K562 (cell line): ENCODE data around the gene NRG3.

Source experiments
- ARID2 ChIP-seq: fragments of 450-650 bp; IDR thresholded peaks from 2 replicates; pipeline ENCODE4 v1.6.1; 2017; ENCODE audit warnings: antibody characterized with exemption, mild to moderate bottlenecking
- BCL6 ChIP-seq: fragments of 250-450 bp; sonication (Bioruptor Pico); IDR thresholded peaks from 2 replicates; pipeline ENCODE4 v1.4.0; 2020
- BHLHE40 ChIP-seq: IDR thresholded peaks from 2 replicates; pipeline ENCODE4 v1.6.1; 2011; ENCODE audit warnings: low read length, improper control_type of control experiment
- HDAC2 ChIP-seq: fragments of 450-650 bp; IDR thresholded peaks from 2 replicates; pipeline ENCODE4 v1.6.1; 2016; ENCODE audit warnings: mild to moderate bottlenecking
- MBD2 ChIP-seq: sonication (generic); IDR thresholded peaks from 2 replicates; pipeline ENCODE4 v1.6.1; 2016; ENCODE audit warnings: low read depth, borderline replicate concordance
- MYC ChIP-seq, 2 experiments: fragments of 250-450 bp in 1 of 2; sonication (Bioruptor Pico) in 1 of 2; IDR thresholded peaks; 2 replicates each; pipeline versions ENCODE4 v1.5.1 to v1.6.1; 2012 to 2021; ENCODE audit warnings: low read depth in 2 of 2, borderline replicate concordance in 1 of 2, improper control_type of control experiment in 1 of 2, low read length in 1 of 2, mild to moderate bottlenecking in 1 of 2, moderate library complexity in 1 of 2
- RBM14 ChIP-seq: fragments of 200-400 bp; formaldehyde crosslinking; IDR thresholded peaks from 2 replicates; pipeline ENCODE4 v1.6.1; 2018; ENCODE audit warnings: low read depth, mild to moderate bottlenecking, low read length, moderate library complexity, borderline replicate concordance; ENCODE audit not compliant: insufficient read depth
- TBL1XR1 ChIP-seq, 2 experiments: IDR thresholded peaks; 2 replicates each; pipeline ENCODE4 v1.6.1; 2012; ENCODE audit warnings: improper control_type of control experiment in 2 of 2, low read length in 2 of 2, mild to moderate bottlenecking in 1 of 2
- ZC3H11A ChIP-seq: IDR thresholded peaks from 2 replicates; pipeline ENCODE4 v1.6.1; 2012; ENCODE audit warnings: low read depth, low read length, improper control_type of control experiment
- TF ChIP-seq, protein P1 (sequence below): fragments of 250-450 bp; sonication (Bioruptor Pico); IDR thresholded peaks from 2 replicates; pipeline ENCODE4 v1.5.0; 2020; ENCODE audit warnings: mild to moderate bottlenecking, borderline replicate concordance
- TF ChIP-seq, protein P2 (sequence below): sonication (generic); formaldehyde crosslinking; IDR thresholded peaks from 2 replicates; pipeline ENCODE4 v1.5.0; 2020; ENCODE audit warnings: missing genetic modification reagents
- TF ChIP-seq, protein P3 (sequence below): fragments of 450-650 bp; formaldehyde crosslinking; IDR thresholded peaks from 2 replicates; pipeline ENCODE4 v1.4.0; 2020; ENCODE audit warnings: mild to moderate bottlenecking
- TF ChIP-seq, protein P4 (sequence below), 3 experiments: IDR thresholded peaks in 2 of 3; conservative IDR thresholded peaks in 1 of 3; 2 replicates each; pipeline ENCODE4 v1.5.1; 2011 to 2012; ENCODE audit warnings: low read length in 3 of 3, mild to moderate bottlenecking in 3 of 3, control low read depth in 2 of 3, improper control_type of control experiment in 1 of 3, inconsistent platforms in 1 of 3, low read depth in 1 of 3, mixed read lengths in 1 of 3, moderate library complexity in 1 of 3; ENCODE audit not compliant: insufficient read depth in 2 of 3
- TF ChIP-seq, protein P5 (sequence below): fragments of 150-350 bp; IDR thresholded peaks from 2 replicates; pipeline ENCODE4 v1.6.1; 2014; ENCODE audit warnings: low read depth, mild to moderate bottlenecking, low read length, borderline replicate concordance

DNA sequence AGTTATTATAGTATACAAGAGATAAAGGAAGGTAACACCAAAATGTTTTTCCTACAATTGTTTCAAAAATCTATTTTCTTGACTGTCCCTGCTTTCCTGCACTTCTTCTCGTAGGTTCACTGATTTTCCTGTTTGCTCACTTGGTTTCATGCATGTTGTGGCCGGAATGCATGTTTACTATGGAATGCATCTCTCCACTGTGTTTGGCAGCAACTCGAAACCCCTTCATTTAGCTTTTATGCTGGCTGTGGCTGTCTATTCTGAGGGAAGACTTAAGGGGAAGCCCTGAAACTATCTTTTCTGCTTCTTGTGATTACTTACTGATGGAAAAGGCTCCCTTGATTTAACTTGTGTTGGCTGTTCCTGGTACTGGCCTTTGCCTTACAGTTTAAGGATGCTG lies 120.3 kb downstream of the NRG3 start:
- no peak for TF ChIP-seq ARID2
- TF ChIP-seq, protein P1, sequence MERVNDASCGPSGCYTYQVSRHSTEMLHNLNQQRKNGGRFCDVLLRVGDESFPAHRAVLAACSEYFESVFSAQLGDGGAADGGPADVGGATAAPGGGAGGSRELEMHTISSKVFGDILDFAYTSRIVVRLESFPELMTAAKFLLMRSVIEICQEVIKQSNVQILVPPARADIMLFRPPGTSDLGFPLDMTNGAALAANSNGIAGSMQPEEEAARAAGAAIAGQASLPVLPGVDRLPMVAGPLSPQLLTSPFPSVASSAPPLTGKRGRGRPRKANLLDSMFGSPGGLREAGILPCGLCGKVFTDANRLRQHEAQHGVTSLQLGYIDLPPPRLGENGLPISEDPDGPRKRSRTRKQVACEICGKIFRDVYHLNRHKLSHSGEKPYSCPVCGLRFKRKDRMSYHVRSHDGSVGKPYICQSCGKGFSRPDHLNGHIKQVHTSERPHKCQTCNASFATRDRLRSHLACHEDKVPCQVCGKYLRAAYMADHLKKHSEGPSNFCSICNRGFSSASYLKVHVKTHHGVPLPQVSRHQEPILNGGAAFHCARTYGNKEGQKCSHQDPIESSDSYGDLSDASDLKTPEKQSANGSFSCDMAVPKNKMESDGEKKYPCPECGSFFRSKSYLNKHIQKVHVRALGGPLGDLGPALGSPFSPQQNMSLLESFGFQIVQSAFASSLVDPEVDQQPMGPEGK (CRISPR knock-in tag), result no peak
- no peak for TF ChIP-seq RBM14
- no peak for TF ChIP-seq BHLHE40
- TF ChIP-seq, protein P2, sequence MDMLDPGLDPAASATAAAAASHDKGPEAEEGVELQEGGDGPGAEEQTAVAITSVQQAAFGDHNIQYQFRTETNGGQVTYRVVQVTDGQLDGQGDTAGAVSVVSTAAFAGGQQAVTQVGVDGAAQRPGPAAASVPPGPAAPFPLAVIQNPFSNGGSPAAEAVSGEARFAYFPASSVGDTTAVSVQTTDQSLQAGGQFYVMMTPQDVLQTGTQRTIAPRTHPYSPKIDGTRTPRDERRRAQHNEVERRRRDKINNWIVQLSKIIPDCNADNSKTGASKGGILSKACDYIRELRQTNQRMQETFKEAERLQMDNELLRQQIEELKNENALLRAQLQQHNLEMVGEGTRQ (CRISPR knock-in tag), result no peak
- no peak for TF ChIP-seq ZC3H11A
- TF ChIP-seq, protein P3, sequence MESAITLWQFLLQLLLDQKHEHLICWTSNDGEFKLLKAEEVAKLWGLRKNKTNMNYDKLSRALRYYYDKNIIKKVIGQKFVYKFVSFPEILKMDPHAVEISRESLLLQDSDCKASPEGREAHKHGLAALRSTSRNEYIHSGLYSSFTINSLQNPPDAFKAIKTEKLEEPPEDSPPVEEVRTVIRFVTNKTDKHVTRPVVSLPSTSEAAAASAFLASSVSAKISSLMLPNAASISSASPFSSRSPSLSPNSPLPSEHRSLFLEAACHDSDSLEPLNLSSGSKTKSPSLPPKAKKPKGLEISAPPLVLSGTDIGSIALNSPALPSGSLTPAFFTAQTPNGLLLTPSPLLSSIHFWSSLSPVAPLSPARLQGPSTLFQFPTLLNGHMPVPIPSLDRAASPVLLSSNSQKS, result no peak
- TF ChIP-seq MYC (IDR thresholded peaks at IDR 0.05; ENCODE audit: low read depth, low read length), result no peak
- TF ChIP-seq MYC (CRISPR knock-in tag; IDR thresholded peaks at IDR 0.05; ENCODE audit: borderline replicate concordance, low read depth), result no peak
- TF ChIP-seq BCL6 (CRISPR knock-in tag), result no peak
- no peak for TF ChIP-seq TBL1XR1 (IDR thresholded peaks at IDR 0.05; ENCODE audit: low read length in 2 of 2)
- TF ChIP-seq, protein P4, sequence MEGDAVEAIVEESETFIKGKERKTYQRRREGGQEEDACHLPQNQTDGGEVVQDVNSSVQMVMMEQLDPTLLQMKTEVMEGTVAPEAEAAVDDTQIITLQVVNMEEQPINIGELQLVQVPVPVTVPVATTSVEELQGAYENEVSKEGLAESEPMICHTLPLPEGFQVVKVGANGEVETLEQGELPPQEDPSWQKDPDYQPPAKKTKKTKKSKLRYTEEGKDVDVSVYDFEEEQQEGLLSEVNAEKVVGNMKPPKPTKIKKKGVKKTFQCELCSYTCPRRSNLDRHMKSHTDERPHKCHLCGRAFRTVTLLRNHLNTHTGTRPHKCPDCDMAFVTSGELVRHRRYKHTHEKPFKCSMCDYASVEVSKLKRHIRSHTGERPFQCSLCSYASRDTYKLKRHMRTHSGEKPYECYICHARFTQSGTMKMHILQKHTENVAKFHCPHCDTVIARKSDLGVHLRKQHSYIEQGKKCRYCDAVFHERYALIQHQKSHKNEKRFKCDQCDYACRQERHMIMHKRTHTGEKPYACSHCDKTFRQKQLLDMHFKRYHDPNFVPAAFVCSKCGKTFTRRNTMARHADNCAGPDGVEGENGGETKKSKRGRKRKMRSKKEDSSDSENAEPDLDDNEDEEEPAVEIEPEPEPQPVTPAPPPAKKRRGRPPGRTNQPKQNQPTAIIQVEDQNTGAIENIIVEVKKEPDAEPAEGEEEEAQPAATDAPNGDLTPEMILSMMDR (IDR thresholded peaks at IDR 0.05 in 2 of 3, conservative IDR thresholded peaks at IDR 0.05 in 1 of 3; ENCODE audit: insufficient read depth in 2 of 3, low read depth in 1 of 3, low read length in 3 of 3), result no peak
- TF ChIP-seq HDAC2, result no peak
- TF ChIP-seq MBD2, result no peak
- TF ChIP-seq, protein P5, sequence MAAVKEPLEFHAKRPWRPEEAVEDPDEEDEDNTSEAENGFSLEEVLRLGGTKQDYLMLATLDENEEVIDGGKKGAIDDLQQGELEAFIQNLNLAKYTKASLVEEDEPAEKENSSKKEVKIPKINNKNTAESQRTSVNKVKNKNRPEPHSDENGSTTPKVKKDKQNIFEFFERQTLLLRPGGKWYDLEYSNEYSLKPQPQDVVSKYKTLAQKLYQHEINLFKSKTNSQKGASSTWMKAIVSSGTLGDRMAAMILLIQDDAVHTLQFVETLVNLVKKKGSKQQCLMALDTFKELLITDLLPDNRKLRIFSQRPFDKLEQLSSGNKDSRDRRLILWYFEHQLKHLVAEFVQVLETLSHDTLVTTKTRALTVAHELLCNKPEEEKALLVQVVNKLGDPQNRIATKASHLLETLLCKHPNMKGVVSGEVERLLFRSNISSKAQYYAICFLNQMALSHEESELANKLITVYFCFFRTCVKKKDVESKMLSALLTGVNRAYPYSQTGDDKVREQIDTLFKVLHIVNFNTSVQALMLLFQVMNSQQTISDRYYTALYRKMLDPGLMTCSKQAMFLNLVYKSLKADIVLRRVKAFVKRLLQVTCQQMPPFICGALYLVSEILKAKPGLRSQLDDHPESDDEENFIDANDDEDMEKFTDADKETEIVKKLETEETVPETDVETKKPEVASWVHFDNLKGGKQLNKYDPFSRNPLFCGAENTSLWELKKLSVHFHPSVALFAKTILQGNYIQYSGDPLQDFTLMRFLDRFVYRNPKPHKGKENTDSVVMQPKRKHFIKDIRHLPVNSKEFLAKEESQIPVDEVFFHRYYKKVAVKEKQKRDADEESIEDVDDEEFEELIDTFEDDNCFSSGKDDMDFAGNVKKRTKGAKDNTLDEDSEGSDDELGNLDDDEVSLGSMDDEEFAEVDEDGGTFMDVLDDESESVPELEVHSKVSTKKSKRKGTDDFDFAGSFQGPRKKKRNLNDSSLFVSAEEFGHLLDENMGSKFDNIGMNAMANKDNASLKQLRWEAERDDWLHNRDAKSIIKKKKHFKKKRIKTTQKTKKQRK, result no peak
